Osteocyte (in vitro differentiated cells): ENCODE measurements around the gene TTC3. TPM values are rescaled to one million over a fixed set of nuclear protein-coding genes. Genes with fewer than 3 reads are reported as not detected.
A peak's percentile ranks its signal among the peaks of the same experiment; 100 is the strongest.
"Not testable (repeated sequence)": the region's sequence is repeated elsewhere in the genome, so short reads cannot be mapped to it uniquely, and the experiment has no call there.

Experiments used
- DNase-seq: peaks from one replicate; pipeline ENCODE4 v3.0.0; 2021; ENCODE audit warnings: mixed read lengths; ENCODE audit not compliant: unreplicated experiment; ENCODE audit errors: extremely low spot score
- H3K27ac Mint-ChIP-seq: one replicate; pipeline ENCODE4 v1.8.0; 2021; ENCODE audit warnings: mild to moderate bottlenecking, mixed read lengths; ENCODE audit not compliant: unreplicated experiment
- H3K27me3 Mint-ChIP-seq: one replicate; pipeline ENCODE4 v1.8.0; 2021; ENCODE audit warnings: mixed read lengths; ENCODE audit not compliant: unreplicated experiment
- H3K36me3 Mint-ChIP-seq: one replicate; pipeline ENCODE4 v1.8.0; 2021; ENCODE audit warnings: mixed read lengths; ENCODE audit not compliant: unreplicated experiment
- H3K4me1 Mint-ChIP-seq: one replicate; pipeline ENCODE4 v1.8.0; 2021; ENCODE audit warnings: mixed read lengths; ENCODE audit not compliant: unreplicated experiment
- H3K4me3 Mint-ChIP-seq: one replicate; pipeline ENCODE4 v1.8.0; 2021; ENCODE audit warnings: mild to moderate bottlenecking, moderate library complexity, mixed read lengths; ENCODE audit not compliant: unreplicated experiment
- H3K9me3 Mint-ChIP-seq: one replicate; pipeline ENCODE4 v1.8.0; 2021; ENCODE audit warnings: mixed read lengths; ENCODE audit not compliant: unreplicated experiment
- total RNA-seq: library from RNA; stranded (reverse); gene quantifications from 2 replicates; pipeline ENCODE4 v1.2.1, GENCODE V29; 2021
- TF ChIP-seq, protein P1 (sequence below): fragments of 200-600 bp; sonication (generic); IDR thresholded peaks from 2 replicates; pipeline ENCODE4 v1.5.0; 2021; ENCODE audit warnings: antibody characterized with exemption, mild to moderate bottlenecking, moderate library complexity

The TTC3 gene
- total RNA-seq, 1 donor from 2014 or later: 252 TPM

DNA sequence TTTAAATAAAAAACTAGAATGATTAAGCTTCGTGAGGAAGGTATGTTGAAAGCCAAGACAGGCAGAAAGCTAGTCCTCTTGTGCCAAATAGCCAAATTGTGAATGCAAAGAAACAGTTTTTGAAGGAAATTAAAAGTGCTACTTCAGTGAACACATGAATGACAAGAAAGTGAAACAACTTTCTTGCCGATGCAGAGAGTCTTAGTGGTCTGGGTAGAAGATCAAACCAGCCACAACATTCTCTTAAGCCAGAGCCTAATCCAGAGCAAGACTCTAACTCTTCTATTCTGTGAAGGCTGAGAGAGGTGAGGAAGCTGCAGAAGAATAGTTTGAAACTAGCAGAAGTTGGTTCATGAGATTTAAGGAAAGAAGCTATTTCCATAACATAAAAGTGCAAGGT lies 63.2 kb downstream of the TTC3 start:
- DNase-seq: no peak
- no peaks in the 10 kb centered on the region for H3K27me3 Mint-ChIP-seq
- H3K4me1 Mint-ChIP-seq: peaks cover 19% of the 10 kb centered on the region
- H3K9me3 Mint-ChIP-seq: peaks cover 7% of the 10 kb centered on the region
- H3K36me3 Mint-ChIP-seq: peaks cover 63% of the 10 kb centered on the region
- no peak overlapping the region for H3K27ac Mint-ChIP-seq
- H3K4me3 Mint-ChIP-seq: no peak overlapping the region
- TF ChIP-seq, protein P1, sequence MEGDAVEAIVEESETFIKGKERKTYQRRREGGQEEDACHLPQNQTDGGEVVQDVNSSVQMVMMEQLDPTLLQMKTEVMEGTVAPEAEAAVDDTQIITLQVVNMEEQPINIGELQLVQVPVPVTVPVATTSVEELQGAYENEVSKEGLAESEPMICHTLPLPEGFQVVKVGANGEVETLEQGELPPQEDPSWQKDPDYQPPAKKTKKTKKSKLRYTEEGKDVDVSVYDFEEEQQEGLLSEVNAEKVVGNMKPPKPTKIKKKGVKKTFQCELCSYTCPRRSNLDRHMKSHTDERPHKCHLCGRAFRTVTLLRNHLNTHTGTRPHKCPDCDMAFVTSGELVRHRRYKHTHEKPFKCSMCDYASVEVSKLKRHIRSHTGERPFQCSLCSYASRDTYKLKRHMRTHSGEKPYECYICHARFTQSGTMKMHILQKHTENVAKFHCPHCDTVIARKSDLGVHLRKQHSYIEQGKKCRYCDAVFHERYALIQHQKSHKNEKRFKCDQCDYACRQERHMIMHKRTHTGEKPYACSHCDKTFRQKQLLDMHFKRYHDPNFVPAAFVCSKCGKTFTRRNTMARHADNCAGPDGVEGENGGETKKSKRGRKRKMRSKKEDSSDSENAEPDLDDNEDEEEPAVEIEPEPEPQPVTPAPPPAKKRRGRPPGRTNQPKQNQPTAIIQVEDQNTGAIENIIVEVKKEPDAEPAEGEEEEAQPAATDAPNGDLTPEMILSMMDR: no peak

DNA sequence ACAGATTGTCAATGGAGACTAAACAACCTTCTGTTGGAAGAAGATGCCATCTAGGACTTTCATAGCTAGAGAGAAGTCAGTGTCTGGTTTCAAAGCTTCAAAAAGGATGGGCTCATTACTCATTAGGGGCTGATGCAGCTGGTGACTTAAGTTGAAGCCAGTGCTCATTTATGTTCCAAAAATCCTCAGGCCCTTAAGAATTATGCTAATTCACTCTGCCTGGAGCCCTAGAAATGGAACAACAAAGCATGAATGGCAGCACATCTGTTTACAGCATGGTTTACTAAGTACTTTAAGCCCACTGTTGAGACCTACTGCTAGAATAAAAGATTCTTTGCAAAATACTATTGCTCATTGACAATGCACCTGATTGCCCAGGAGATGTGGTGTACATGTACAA lies 63.7 kb downstream of the TTC3 start:
- H3K9me3 Mint-ChIP-seq: peaks cover 7% of the 10 kb centered on the region
- peaks cover 61% of the 10 kb centered on the region for H3K36me3 Mint-ChIP-seq
- no peak overlapping the region for H3K27ac Mint-ChIP-seq
- H3K27me3 Mint-ChIP-seq: no peaks in the 10 kb centered on the region
- no peak overlapping the region for H3K4me3 Mint-ChIP-seq
- DNase-seq: no peak
- TF ChIP-seq, protein P1: no peak
- H3K4me1 Mint-ChIP-seq: peaks cover 19% of the 10 kb centered on the region

DNA sequence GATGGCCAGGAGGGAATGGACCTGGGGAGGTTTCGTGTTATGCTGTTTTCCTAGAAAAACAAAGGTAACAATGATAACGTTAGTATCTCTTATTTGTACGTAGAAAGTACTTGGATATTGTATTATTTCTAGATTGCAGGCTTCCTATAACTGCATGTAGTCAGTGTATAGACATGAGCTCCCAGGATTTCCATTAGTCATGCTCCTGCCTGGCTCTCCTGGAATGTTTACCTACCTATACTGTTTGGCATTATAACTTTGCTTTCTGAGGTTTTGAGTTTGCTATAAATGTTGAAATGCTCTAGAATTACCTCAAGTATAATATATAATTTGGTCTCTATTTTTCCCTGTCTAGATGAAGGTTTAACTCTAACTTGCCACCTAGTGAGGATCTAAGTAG lies 66.1 kb downstream of the TTC3 start:
- DNase-seq: no peak
- peaks cover 7% of the 10 kb centered on the region for H3K9me3 Mint-ChIP-seq
- H3K4me3 Mint-ChIP-seq: no peak overlapping the region
- H3K4me1 Mint-ChIP-seq: peaks cover 19% of the 10 kb centered on the region
- H3K27me3 Mint-ChIP-seq: no peaks in the 10 kb centered on the region
- H3K27ac Mint-ChIP-seq: peak overlapping the region; percentile 70
- TF ChIP-seq, protein P1: no peak
- peaks cover 59% of the 10 kb centered on the region for H3K36me3 Mint-ChIP-seq

DNA sequence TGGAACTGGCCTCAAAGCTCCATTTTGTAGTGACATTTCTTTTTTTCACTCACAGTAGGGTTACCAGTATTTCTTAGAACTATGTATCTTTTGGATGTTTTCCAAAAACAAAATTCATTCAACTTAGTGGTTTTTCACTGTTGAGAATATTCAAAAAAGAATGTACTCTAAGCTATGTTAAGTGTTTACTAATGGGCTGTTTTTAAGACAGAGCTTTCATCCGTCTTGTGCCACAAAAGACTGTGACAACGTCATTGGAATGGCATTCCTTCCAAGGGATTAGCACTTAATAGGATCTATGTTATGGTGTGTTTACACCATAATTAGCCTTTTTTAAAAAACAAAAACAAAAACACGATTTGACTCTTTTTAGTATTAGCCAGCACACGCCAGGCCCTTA lies 66.8 kb downstream of the TTC3 start:
- peaks cover 7% of the 10 kb centered on the region for H3K9me3 Mint-ChIP-seq
- peaks cover 60% of the 10 kb centered on the region for H3K36me3 Mint-ChIP-seq
- peak overlapping the region; percentile 70 for H3K27ac Mint-ChIP-seq
- peaks cover 19% of the 10 kb centered on the region for H3K4me1 Mint-ChIP-seq
- H3K27me3 Mint-ChIP-seq: no peaks in the 10 kb centered on the region
- H3K4me3 Mint-ChIP-seq: no peak overlapping the region
- DNase-seq: no peak
- TF ChIP-seq, protein P1: no peak

DNA sequence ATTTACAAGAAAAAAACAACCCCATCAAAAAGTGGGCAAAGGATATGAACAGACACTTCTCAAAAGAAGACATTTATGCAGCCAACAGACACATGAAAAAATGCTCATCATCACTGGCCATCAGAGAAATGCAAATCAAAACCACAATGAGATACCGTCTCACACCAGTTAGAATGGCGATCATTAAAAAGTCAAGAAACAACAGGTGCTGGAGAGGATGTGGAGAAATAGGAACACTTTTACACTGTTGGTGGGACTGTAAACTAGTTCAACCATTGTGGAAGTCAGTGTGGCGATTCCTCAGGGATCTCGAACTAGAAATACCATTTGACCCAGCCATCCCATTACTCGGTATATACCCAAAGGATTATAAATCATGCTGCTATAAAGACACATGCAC lies 70.3 kb downstream of the TTC3 start:
- not testable (repeated sequence) for H3K27me3 Mint-ChIP-seq, H3K4me3 Mint-ChIP-seq, H3K27ac Mint-ChIP-seq, H3K9me3 Mint-ChIP-seq, DNase-seq
- H3K36me3 Mint-ChIP-seq: peaks cover 50% of the 10 kb centered on the region
- H3K4me1 Mint-ChIP-seq: peaks cover 23% of the 10 kb centered on the region

DNA sequence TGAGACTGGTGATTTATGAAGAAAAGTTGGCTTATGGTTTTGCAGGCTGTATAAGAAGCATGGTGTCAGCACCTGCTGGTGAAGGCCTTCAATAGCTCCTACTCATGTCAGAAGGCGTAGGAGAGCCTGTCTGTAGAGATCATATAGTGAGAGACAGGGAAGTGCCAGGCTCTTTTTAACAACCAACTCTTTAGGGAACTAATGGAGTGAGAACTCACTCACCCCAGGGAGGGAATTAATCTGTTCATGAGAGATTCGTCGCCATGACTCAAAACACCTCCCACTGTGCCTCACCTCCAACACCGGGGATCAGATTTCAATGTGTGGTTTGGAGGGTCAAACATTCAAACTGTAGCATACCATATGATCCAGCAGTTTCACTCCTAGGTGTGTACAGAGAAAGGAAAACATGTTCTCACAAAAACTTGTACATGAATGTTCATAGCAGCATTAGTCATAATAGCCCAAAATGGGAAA lies 72.6 kb downstream of the TTC3 start:
- H3K36me3 Mint-ChIP-seq: peaks cover 59% of the 10 kb centered on the region

More for the DNA sequence above, 72.6 kb downstream of the TTC3 start:
- TF ChIP-seq, protein P1: no peak
- H3K4me3 Mint-ChIP-seq: no peak overlapping the region
- DNase-seq: no peak
- H3K27ac Mint-ChIP-seq: no peak overlapping the region
- H3K27me3 Mint-ChIP-seq: no peaks in the 10 kb centered on the region
- peaks cover 6% of the 10 kb centered on the region for H3K4me1 Mint-ChIP-seq
- no peaks in the 10 kb centered on the region for H3K9me3 Mint-ChIP-seq
